Muscle layer of colon (tissue), 2 donors: ENCODE measurements around the gene TOMM22.

Experiments
- H3K27ac ChIP-seq: one replicate; pipeline ENCODE4 v1.7.0; 2013; ENCODE audit warnings: low read depth, mild to moderate bottlenecking, low read length, moderate library complexity
- H3K27me3 ChIP-seq, 2 donors: one replicate each; pipeline ENCODE4 v1.7.0; 2013; ENCODE audit warnings: low read length in 2 of 2, mild to moderate bottlenecking in 2 of 2; ENCODE audit not compliant: insufficient read depth in 2 of 2, control insufficient read depth in 1 of 2
- H3K36me3 ChIP-seq: one replicate; pipeline ENCODE4 v1.7.0; 2013; ENCODE audit warnings: mild to moderate bottlenecking, low read length; ENCODE audit not compliant: insufficient read depth
- H3K4me1 ChIP-seq: one replicate; pipeline ENCODE4 v1.7.0; 2013; ENCODE audit warnings: mild to moderate bottlenecking, low read length; ENCODE audit not compliant: insufficient read depth
- H3K4me3 ChIP-seq, 2 donors: one replicate each; pipeline ENCODE4 v1.7.0; 2013; ENCODE audit warnings: low read length in 2 of 2, low read depth in 1 of 2, mild to moderate bottlenecking in 1 of 2, moderate library complexity in 1 of 2
- H3K9ac ChIP-seq: one replicate; pipeline ENCODE4 v1.7.0; 2013; ENCODE audit warnings: low read length
- H3K9me3 ChIP-seq: one replicate; pipeline ENCODE4 v1.7.0; 2013; ENCODE audit warnings: mild to moderate bottlenecking, low read length
- donor health status: abdominal sarcoma.
- donor health status: Adenocarcinoma of cecum.

The TOMM22 gene

GRCh38 chr22:38707346-38707745 lies 25.6 kb downstream of the TOMM22 start:
- Histone ChIP-seq H3K27me3 (no peaks in the 10 kb centered on the region), H3K4me3 (peak overlapping the region in 1 of 2 donors; percentile 75), H3K4me1 (peaks cover 30% of the 10 kb centered on the region), H3K9me3 (no peaks in the 10 kb centered on the region), H3K36me3 (peaks cover 13% of the 10 kb centered on the region), H3K9ac (no peak overlapping the region), H3K27ac (no peak overlapping the region)

DNA sequence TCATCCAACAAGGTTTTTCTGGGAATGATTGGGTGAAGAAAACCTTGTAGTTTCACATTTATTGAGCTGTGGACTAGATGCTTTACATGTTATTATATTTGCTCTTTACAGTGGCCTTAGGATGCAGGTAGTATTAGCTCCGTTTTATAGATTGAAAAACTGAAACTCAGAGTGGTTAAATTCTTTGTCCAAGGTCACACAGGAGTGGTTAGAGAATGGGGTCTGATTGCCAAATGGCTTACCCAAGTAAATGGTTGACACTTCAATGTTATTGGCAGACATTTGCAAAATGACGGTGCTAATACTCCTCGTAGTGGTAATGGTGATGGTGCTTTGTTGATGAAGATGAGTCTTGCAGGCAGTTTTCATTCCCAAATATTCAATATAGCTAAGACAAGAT lies 26.2 kb downstream of the TOMM22 start:
- H3K27ac ChIP-seq = no peak overlapping the region
- no peak overlapping the region for H3K9ac ChIP-seq

GRCh38 chr22:38709306-38709705 lies 27.5 kb downstream of the TOMM22 start:
- H3K4me1 ChIP-seq = peaks cover 35% of the 10 kb centered on the region
- no peak overlapping the region for H3K27ac ChIP-seq
- no peak overlapping the region for H3K4me3 ChIP-seq
- no peaks in the 10 kb centered on the region for H3K9me3 ChIP-seq
- no peaks in the 10 kb centered on the region for H3K27me3 ChIP-seq
- H3K36me3 ChIP-seq = peaks cover 22% of the 10 kb centered on the region
- no peak overlapping the region for H3K9ac ChIP-seq

More for the DNA sequence above, 26.2 kb downstream of the TOMM22 start:
- H3K4me1 ChIP-seq = peaks cover 30% of the 10 kb centered on the region
- H3K27me3 ChIP-seq = no peaks in the 10 kb centered on the region
- no peaks in the 10 kb centered on the region for H3K9me3 ChIP-seq
- peak overlapping the region in 1 of 2 donors; percentile 75 for H3K4me3 ChIP-seq
- peaks cover 20% of the 10 kb centered on the region for H3K36me3 ChIP-seq

DNA sequence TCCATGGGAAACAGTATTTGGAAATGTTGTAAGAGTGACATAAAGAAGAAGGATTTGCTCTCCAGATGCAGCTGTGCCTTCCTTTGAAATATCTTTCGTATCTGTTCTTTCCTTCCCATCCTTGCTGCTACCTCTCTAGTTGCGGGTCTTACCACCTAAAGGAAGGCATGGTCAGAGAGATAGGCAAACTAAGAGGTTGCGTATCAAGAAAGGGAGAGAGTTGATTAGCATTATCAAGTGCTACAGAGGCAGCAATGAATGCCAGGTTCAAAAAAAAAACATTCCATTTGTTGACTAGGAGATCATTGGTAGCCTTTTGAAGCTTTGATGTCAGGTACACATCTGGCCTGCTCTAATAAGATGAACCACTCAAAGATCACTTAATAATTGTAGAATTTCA lies 28.6 kb downstream of the TOMM22 start:
- Histone ChIP-seq H3K27me3 (no peaks in the 10 kb centered on the region), H3K9me3 (no peaks in the 10 kb centered on the region), H3K27ac (no peak overlapping the region), H3K36me3 (peaks cover 22% of the 10 kb centered on the region), H3K4me1 (peaks cover 35% of the 10 kb centered on the region), H3K9ac (no peak overlapping the region), H3K4me3 (no peak overlapping the region)

GRCh38 chr22:38710866-38711265 lies 29.1 kb downstream of the TOMM22 start:
- no peak overlapping the region for H3K9ac ChIP-seq
- H3K27ac ChIP-seq = no peak overlapping the region
- H3K4me3 ChIP-seq = no peak overlapping the region
- no peaks in the 10 kb centered on the region for H3K27me3 ChIP-seq
- peaks cover 23% of the 10 kb centered on the region for H3K36me3 ChIP-seq
- H3K9me3 ChIP-seq = no peaks in the 10 kb centered on the region
- peaks cover 35% of the 10 kb centered on the region for H3K4me1 ChIP-seq

- Histone ChIP-seq H3K9me3 (no peaks in the 10 kb centered on the region), H3K27me3 (no peaks in the 10 kb centered on the region), H3K36me3 (peaks cover 41% of the 10 kb centered on the region), H3K27ac (no peak overlapping the region), H3K4me1 (peaks cover 25% of the 10 kb centered on the region), H3K4me3 (no peak overlapping the region), H3K9ac (no peak overlapping the region)
These were observed 30.9 kb downstream of the TOMM22 start for GRCh38 chr22:38712486-38713207.

GRCh38 chr22:38713921-38714320 lies 32.2 kb downstream of the TOMM22 start:
- Histone ChIP-seq H3K27ac (no peak overlapping the region), H3K27me3 (no peaks in the 10 kb centered on the region), H3K4me1 (peaks cover 24% of the 10 kb centered on the region), H3K9ac (no peak overlapping the region), H3K36me3 (peaks cover 45% of the 10 kb centered on the region), H3K9me3 (no peaks in the 10 kb centered on the region), H3K4me3 (no peak overlapping the region)

GRCh38 chr22:38715176-38715764 lies 33.5 kb downstream of the TOMM22 start:
- Histone ChIP-seq H3K9me3 (no peaks in the 10 kb centered on the region), H3K27me3 (no peaks in the 10 kb centered on the region), H3K27ac (no peak overlapping the region), H3K9ac (no peak overlapping the region), H3K36me3 (peaks cover 35% of the 10 kb centered on the region), H3K4me1 (peaks cover 18% of the 10 kb centered on the region), H3K4me3 (no peak overlapping the region)

DNA sequence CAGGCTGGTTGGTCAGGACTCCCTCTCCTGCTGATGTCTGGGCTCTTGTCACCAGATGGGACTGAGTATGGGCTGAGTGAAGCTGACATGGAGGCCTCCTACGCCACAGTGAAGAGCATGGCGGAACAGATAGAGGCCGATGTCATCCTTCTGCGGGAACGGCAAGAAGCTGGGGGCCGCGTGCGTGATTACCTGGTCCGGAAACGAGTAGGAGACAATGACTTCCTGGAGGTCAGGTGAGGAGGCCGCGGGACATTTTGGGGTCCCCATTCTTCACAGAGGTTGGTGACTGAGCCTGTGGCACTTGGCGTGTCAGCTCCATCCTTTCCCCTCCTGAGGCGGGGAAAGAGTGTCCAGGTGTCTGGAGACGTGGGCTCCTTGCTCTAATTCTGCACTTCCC lies 34.1 kb downstream of the TOMM22 start:
- Histone ChIP-seq H3K27me3 (no peaks in the 10 kb centered on the region), H3K9ac (no peak overlapping the region), H3K9me3 (no peaks in the 10 kb centered on the region), H3K4me1 (peaks cover 18% of the 10 kb centered on the region), H3K4me3 (no peak overlapping the region), H3K27ac (no peak overlapping the region), H3K36me3 (peaks cover 38% of the 10 kb centered on the region)

- H3K9ac ChIP-seq = no peak overlapping the region
- H3K4me1 ChIP-seq = peaks cover 18% of the 10 kb centered on the region
- H3K9me3 ChIP-seq = no peaks in the 10 kb centered on the region
- no peaks in the 10 kb centered on the region for H3K27me3 ChIP-seq
- H3K27ac ChIP-seq = no peak overlapping the region
- H3K4me3 ChIP-seq = no peak overlapping the region
- peaks cover 40% of the 10 kb centered on the region for H3K36me3 ChIP-seq
These were observed 34.5 kb downstream of the TOMM22 start for GRCh38 chr22:38716271-38716670.

DNA sequence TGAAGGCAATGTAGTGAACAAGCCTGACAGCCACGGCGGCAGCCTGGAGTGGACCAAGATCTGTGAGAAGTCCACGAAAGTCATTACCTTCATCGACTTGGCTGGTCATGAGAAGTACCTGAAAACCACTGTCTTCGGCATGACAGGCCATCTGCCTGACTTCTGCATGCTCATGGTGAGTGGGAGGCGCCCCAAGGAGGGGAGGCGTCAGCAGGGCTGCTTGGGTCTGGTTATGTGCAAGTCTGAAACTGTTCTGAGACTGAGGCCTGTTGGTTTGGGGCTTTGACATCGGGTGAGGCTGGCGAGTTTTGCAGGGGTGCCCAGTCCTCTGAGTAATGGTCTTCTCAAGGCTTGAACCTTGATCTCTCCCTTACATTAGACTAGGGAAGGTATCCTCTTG lies 35.1 kb downstream of the TOMM22 start:
- Histone ChIP-seq H3K36me3 (peaks cover 45% of the 10 kb centered on the region), H3K4me1 (peaks cover 18% of the 10 kb centered on the region), H3K9ac (no peak overlapping the region), H3K27ac (no peak overlapping the region), H3K27me3 (no peaks in the 10 kb centered on the region), H3K4me3 (no peak overlapping the region), H3K9me3 (no peaks in the 10 kb centered on the region)

GRCh38 chr22:38717244-38717643 lies 35.5 kb downstream of the TOMM22 start:
- no peaks in the 10 kb centered on the region for H3K9me3 ChIP-seq
- H3K4me3 ChIP-seq = no peak overlapping the region
- H3K9ac ChIP-seq = no peak overlapping the region
- H3K27me3 ChIP-seq = no peaks in the 10 kb centered on the region
- no peak overlapping the region for H3K27ac ChIP-seq
- peaks cover 47% of the 10 kb centered on the region for H3K36me3 ChIP-seq
- H3K4me1 ChIP-seq = peaks cover 18% of the 10 kb centered on the region
